ENCODE measurements around the gene CLMN. TPM values are rescaled to one million over a fixed set of nuclear protein-coding genes. Genes with fewer than 3 reads are reported as not detected.

Gene CLMN
- polyA plus RNA-seq, 3 donors: 22.0 to 33.7 (median 23.2) TPM

GRCh38 chr14:95163132-95163531 is 156.6 kb downstream of the CLMN start:
- no peak overlapping the region for H3K9ac ChIP-seq (ENCODE audit: insufficient read depth, low read length, poor library complexity, severe bottlenecking)
- H2AFZ ChIP-seq (ENCODE audit: insufficient read depth, low read depth, low read length, poor library complexity, severe bottlenecking): no peak overlapping the region
- peaks cover 23 to 28% of the 10 kb centered on the region in 2 donors for H3K4me1 ChIP-seq (ENCODE audit: control insufficient read depth in 1 of 2, insufficient read depth in 2 of 2, low read length in 2 of 2)
- 0% methylated on average over 1 of the region's 2 CpGs for WGBS (ENCODE audit: insufficient coverage)
- Mint-ChIP-seq H3K4me1 (peaks cover 31% of the 10 kb centered on the region), H3K27me3 (ENCODE audit: low read depth in 3 of 3) (peaks cover 0 to 3% (median 0%) of the 10 kb centered on the region in 3 donors), H3K27ac (peak overlapping the region; percentile 65 to 90 (median 84)), H3K36me3 (peaks cover 0 to 11% of the 10 kb centered on the region in 2 donors), H3K4me3 (peak overlapping the region in 1 of 2 donors; percentile 62), H3K9me3 (peaks cover 5 to 18% (median 10%) of the 10 kb centered on the region in 7 donors)
- no peaks in the 10 kb centered on the region for H4K20me1 ChIP-seq (ENCODE audit: insufficient read depth, low read length)
- peaks cover 0 to 5% of the 10 kb centered on the region in 2 donors for H3K9me3 ChIP-seq (replicated peaks in 1 of 2; ENCODE audit: control insufficient read depth in 1 of 2, insufficient read depth in 1 of 2, low read length in 2 of 2)
- no peak for TF ChIP-seq CTCF (IDR thresholded peaks at IDR 0.05)
- intact Hi-C loops (cut with micrococcal nuclease): loop anchor here in 1 of 2 donors (5.0 kb wide), 1 partner anchor 159 kb away; no protein-coding TSS in a partner anchor
- H3K27me3 ChIP-seq (ENCODE audit: control insufficient read depth in 2 of 2, insufficient read depth in 2 of 2, low read length in 2 of 2): no peaks in the 10 kb centered on the region
- peak overlapping the region in 1 of 2 donors; percentile 53 for H3K27ac ChIP-seq (ENCODE audit: low read depth in 1 of 2, low read length in 2 of 2)
- H3K4me3 ChIP-seq (replicated peaks in 1 of 3; ENCODE audit: low read depth in 2 of 3, low read length in 3 of 3): peak overlapping the region in 1 of 3 experiments; percentile 18
- H3K79me2 ChIP-seq (ENCODE audit: insufficient read depth, low read length): no peaks in the 10 kb centered on the region
- H3K4me2 ChIP-seq (replicated peaks; ENCODE audit: extremely low read depth, low read length, poor library complexity, severe bottlenecking): peak overlapping the region; percentile 17
- peak; percentile 18 to 62 (median 51) for DNase-seq
- H3K36me3 ChIP-seq (replicated peaks in 1 of 2; ENCODE audit: control insufficient read depth in 1 of 2, insufficient read depth in 2 of 2, low read length in 2 of 2): no peaks in the 10 kb centered on the region

- intact Hi-C loops (cut with micrococcal nuclease): loop anchor here in 1 of 2 donors (5.0 kb wide), 1 partner anchor 160 kb away; no protein-coding TSS in a partner anchor
- Histone ChIP-seq H3K79me2 (ENCODE audit: insufficient read depth, low read length) (no peaks in the 10 kb centered on the region), H2AFZ (ENCODE audit: insufficient read depth, low read depth, low read length, poor library complexity, severe bottlenecking) (no peak overlapping the region), H3K4me2 (replicated peaks; ENCODE audit: extremely low read depth, low read length, poor library complexity, severe bottlenecking) (no peak overlapping the region), H3K27me3 (ENCODE audit: control insufficient read depth in 2 of 2, insufficient read depth in 2 of 2, low read length in 2 of 2) (no peaks in the 10 kb centered on the region), H4K20me1 (ENCODE audit: insufficient read depth, low read length) (no peaks in the 10 kb centered on the region), H3K36me3 (replicated peaks in 1 of 2; ENCODE audit: control insufficient read depth in 1 of 2, insufficient read depth in 2 of 2, low read length in 2 of 2) (no peaks in the 10 kb centered on the region), H3K27ac (ENCODE audit: low read depth in 1 of 2, low read length in 2 of 2) (peak overlapping the region in 1 of 2 donors; percentile 18), H3K4me1 (ENCODE audit: control insufficient read depth in 1 of 2, insufficient read depth in 2 of 2, low read length in 2 of 2) (peaks cover 26 to 32% of the 10 kb centered on the region in 2 donors), H3K9ac (ENCODE audit: insufficient read depth, low read length, poor library complexity, severe bottlenecking) (no peak overlapping the region), H3K9me3 (replicated peaks in 1 of 2; ENCODE audit: control insufficient read depth in 1 of 2, insufficient read depth in 1 of 2, low read length in 2 of 2) (peaks cover 0 to 5% of the 10 kb centered on the region in 2 donors), H3K4me3 (replicated peaks in 1 of 3; ENCODE audit: low read depth in 2 of 3, low read length in 3 of 3) (no peak overlapping the region)
- Mint-ChIP-seq H3K4me1 (peaks cover 35% of the 10 kb centered on the region), H3K9me3 (peaks cover 5 to 16% (median 10%) of the 10 kb centered on the region in 7 donors), H3K4me3 (peak overlapping the region in 1 of 2 donors; percentile 62), H3K27ac (peak overlapping the region; percentile 65 to 90 (median 84)), H3K27me3 (ENCODE audit: low read depth in 3 of 3) (peaks cover 0 to 3% (median 0%) of the 10 kb centered on the region in 3 donors), H3K36me3 (peaks cover 0 to 11% of the 10 kb centered on the region in 2 donors)
- WGBS (ENCODE audit: insufficient coverage): 86% methylated on average over 2 of the region's 2 CpGs
- no peak for TF ChIP-seq CTCF (IDR thresholded peaks at IDR 0.05)
- no peak for DNase-seq
These were observed 157.1 kb downstream of the CLMN start for GRCh38 chr14:95162641-95163040.
